Thoracic aorta (tissue), 2 donors: ENCODE data around the gene BABAM2. TPM values are rescaled to one million over a fixed set of nuclear protein-coding genes. Genes with fewer than 3 reads are reported as not detected.

Experiments used
- ATAC-seq: fragments of 150-250 bp; one replicate; pipeline ENCODE4 v1.8.0; 2017; ENCODE audit warnings: low read depth; ENCODE audit not compliant: insufficient number of reproducible peaks, low FRiP score
- DNase-seq: peaks from one replicate; pipeline ENCODE4 v3.0.0-alpha.2; 2020; ENCODE audit warnings: low spot score
- H3K27ac ChIP-seq, 2 donors: fragments of 200-600 bp; sonication (generic); 1 replicate in 1 of 2; 2 replicates in 1 of 2; pipeline ENCODE4 v1.5.1; 2016; ENCODE audit warnings: mild to moderate bottlenecking in 2 of 2, moderate library complexity in 2 of 2
- H3K27me3 ChIP-seq: fragments of 200-600 bp; sonication (generic); replicated peaks from 2 replicates; pipeline ENCODE4 v1.6.0; 2016; ENCODE audit warnings: mild to moderate bottlenecking; ENCODE audit not compliant: insufficient read depth
- H3K36me3 ChIP-seq: fragments of 200-600 bp; sonication (generic); one replicate; pipeline ENCODE4 v1.5.1; 2016
- H3K4me1 ChIP-seq, 2 donors: fragments of 200-600 bp; sonication (generic); 1 replicate in 1 of 2; 2 replicates in 1 of 2; pipeline versions ENCODE4 v1.5.1 to v1.6.0; 2016; ENCODE audit warnings: low read depth in 2 of 2, mild to moderate bottlenecking in 1 of 2; ENCODE audit not compliant: control insufficient read depth in 1 of 2
- H3K4me3 ChIP-seq: fragments of 200-600 bp; sonication (generic); 2 replicates; pipeline ENCODE4 v1.5.1; 2016; ENCODE audit warnings: mild to moderate bottlenecking
- H3K9me3 ChIP-seq: fragments of 200-600 bp; sonication (generic); 2 replicates; pipeline ENCODE4 v1.5.1; 2016
- total RNA-seq, 2 donors: library from RNA; depleted of rRNA; stranded (reverse); fragments of >200 nt; gene quantifications; one replicate each; pipeline versions ENCODE4 v1.1.0 to v1.2.3, GENCODE V29; 2016
- TF ChIP-seq, protein P1 (sequence below): fragments of 200-600 bp; sonication (generic); IDR thresholded peaks from one replicate; pipeline ENCODE4 v1.5.1; 2019; ENCODE audit warnings: antibody characterized with exemption

The BABAM2 gene
- total RNA-seq, 2 donors from 2014 or later, result 24.7 to 32.8 TPM

DNA sequence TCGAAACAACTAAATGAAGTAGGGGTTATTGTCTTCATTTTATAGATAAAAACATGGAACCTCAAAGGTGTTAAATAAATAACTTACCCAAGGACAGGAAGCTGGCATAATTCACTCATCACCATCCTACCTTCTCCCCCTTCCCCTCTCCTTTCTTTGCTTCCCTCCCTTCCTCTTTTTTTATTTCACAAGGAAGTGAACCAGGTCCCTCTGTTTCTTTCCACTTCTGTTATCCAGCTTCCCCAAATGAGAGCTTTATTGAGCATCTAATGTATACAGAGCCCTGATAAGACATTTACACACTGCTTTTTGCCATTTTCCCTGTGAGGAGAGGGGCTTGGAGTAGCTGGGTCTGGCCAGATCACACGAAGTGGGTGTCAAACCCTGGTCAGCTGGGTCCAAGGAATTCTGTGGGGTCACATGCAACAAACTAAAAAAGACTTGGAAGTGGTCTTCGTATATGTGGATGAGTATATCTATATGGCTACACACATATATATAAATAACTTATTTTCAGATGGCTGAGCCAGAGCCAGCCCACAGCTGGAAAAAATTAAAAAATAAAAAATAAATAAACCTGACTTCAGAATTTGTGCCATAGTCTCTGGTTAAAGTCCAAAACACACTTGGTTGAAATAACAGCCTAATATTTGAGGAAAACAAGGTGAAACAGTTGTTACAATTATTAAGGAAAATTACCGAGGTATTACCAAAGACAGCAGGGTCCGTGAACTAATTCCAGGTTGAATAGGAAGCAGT is 452.8 kb downstream of the BABAM2 start:
- TF ChIP-seq, protein P1, sequence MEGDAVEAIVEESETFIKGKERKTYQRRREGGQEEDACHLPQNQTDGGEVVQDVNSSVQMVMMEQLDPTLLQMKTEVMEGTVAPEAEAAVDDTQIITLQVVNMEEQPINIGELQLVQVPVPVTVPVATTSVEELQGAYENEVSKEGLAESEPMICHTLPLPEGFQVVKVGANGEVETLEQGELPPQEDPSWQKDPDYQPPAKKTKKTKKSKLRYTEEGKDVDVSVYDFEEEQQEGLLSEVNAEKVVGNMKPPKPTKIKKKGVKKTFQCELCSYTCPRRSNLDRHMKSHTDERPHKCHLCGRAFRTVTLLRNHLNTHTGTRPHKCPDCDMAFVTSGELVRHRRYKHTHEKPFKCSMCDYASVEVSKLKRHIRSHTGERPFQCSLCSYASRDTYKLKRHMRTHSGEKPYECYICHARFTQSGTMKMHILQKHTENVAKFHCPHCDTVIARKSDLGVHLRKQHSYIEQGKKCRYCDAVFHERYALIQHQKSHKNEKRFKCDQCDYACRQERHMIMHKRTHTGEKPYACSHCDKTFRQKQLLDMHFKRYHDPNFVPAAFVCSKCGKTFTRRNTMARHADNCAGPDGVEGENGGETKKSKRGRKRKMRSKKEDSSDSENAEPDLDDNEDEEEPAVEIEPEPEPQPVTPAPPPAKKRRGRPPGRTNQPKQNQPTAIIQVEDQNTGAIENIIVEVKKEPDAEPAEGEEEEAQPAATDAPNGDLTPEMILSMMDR, result no peak
- Histone ChIP-seq H3K36me3 (no peaks in the 10 kb centered on the region), H3K27ac (peak overlapping the region; percentile 54), H3K27me3 (no peaks in the 10 kb centered on the region), H3K4me3 (no peak overlapping the region), H3K9me3 (no peaks in the 10 kb centered on the region), H3K4me1 (peaks cover 29 to 69% of the 10 kb centered on the region in 2 donors)
- no peak for DNase-seq
- ATAC-seq, result no peak

DNA sequence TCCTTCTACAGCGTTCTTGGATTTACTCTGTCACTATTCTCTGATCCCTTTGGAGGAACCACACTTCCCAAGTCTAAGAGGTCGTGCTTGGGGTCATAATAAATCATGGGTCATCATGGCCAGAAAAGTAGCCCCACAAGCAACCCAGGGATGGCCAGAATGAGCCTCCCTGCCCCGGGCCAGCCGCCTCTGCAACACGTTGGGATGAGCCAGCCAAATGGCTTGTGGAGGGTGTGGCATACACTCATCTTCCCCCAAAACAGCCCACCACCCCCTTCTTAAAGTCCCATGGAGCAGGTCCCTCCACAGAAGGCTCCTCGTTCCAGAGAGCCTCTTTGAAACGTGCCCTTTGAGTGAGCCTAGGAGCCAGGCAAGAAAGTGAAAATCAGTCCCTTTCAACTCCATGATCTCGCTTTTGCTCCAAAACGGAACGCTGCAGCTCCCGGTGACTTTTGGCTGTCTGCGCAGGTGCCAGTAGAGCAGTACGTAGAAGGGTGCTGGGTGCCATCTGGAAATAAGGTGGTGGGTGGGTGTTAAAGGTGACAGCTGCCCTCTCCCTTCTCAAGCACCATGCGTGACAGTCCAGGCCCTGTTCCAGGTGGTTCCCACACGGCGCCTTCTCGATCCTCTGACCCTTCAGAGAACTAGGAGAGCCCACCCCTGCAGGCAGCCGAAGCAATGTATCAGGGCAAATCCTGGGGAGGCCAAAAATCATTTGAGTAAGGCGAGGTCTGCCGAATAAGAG is 453.6 kb downstream of the BABAM2 start:
- TF ChIP-seq, protein P1, result no peak
- peaks cover 29 to 62% of the 10 kb centered on the region in 2 donors for H3K4me1 ChIP-seq
- no peaks in the 10 kb centered on the region for H3K27me3 ChIP-seq
- ATAC-seq, result no peak
- no peak for DNase-seq
- peak overlapping the region; percentile 54 for H3K27ac ChIP-seq
- H3K9me3 ChIP-seq, result no peaks in the 10 kb centered on the region
- H3K36me3 ChIP-seq, result no peaks in the 10 kb centered on the region
- no peak overlapping the region for H3K4me3 ChIP-seq

DNA sequence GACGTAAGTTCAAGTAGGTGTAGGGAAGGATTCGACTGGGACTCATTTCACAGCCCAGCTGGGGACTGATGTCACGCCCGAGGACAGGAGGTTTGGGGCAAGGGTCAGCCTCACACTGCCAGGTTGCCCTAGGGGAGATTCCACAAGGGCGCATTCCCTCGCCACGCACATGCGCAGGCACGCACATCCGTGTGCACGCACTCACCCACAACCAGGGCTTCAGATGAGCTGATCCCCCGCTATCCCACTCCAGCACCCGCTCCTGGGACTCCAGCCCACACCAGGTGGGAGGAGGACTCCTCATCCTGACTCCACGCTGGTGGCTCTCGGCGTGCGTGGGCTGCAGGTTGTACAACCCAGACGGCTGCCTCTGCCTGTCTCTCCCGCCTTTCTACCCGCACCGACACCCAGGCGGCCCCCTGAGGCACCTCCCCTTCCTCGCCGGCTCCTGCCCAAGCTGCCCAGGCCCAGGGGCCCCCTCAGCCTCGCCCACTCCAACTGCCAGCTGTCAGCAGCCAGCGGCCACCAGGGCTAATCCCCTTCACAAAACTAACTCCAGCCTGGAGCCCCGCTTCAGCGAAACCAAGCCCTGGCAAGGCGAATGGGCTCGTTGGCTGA is 454.3 kb downstream of the BABAM2 start:
- no peaks in the 10 kb centered on the region for H3K9me3 ChIP-seq
- TF ChIP-seq, protein P1, result no peak
- peaks cover 26 to 55% of the 10 kb centered on the region in 2 donors for H3K4me1 ChIP-seq
- DNase-seq, result no peak
- no peaks in the 10 kb centered on the region for H3K36me3 ChIP-seq
- H3K4me3 ChIP-seq, result no peak overlapping the region
- no peak overlapping the region for H3K27ac ChIP-seq
- no peaks in the 10 kb centered on the region for H3K27me3 ChIP-seq
- no peak for ATAC-seq

DNA sequence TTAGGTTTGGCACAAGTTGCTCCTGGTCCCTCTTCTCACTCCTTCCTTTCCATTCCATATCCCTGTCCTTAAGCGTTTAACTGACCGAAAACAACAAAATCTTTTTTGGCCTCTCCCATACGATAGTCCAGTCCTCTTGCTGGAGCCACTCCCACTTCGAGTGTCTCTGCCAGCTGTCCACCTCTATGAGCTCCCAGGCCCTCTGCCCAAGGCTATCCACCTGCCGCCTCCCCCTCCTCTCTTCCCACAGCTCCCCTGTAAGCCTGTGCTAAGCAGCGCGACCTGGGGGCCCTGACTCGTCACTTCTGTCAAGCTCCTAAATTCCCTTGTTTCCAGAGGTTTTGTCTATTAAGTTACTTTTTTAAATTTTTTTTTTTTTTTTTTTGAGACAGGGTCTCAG is 455.1 kb downstream of the BABAM2 start:
- H3K36me3 ChIP-seq, result no peaks in the 10 kb centered on the region
- no peaks in the 10 kb centered on the region for H3K9me3 ChIP-seq
- no peak for ATAC-seq
- H3K4me3 ChIP-seq, result no peak overlapping the region
- no peak for DNase-seq
- TF ChIP-seq, protein P1, result no peak
- H3K27ac ChIP-seq, result no peak overlapping the region
- H3K4me1 ChIP-seq, result peaks cover 25 to 47% of the 10 kb centered on the region in 2 donors
- no peaks in the 10 kb centered on the region for H3K27me3 ChIP-seq

DNA sequence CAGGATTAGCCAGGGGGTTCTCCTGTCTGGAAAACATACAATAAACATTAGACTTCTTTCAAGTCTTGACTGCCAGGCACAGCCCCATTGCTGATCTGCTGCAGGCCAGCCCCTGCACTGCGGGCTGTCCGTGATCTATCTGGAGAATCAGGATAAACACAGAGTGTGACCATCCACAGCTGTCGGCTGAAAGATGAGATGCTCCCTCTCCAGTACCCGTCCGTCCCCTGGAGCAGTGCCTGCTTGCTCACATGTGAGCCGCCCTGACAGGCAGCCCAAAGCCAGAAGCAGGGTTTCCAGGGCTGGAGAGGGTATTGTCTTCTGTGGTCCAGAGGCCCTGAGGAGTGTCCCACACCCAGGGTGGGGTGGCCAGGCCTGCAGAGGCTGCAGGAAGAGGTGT is 456.1 kb downstream of the BABAM2 start:
- Histone ChIP-seq H3K27me3 (no peaks in the 10 kb centered on the region), H3K4me3 (no peak overlapping the region), H3K4me1 (peaks cover 23 to 38% of the 10 kb centered on the region in 2 donors), H3K9me3 (no peaks in the 10 kb centered on the region), H3K27ac (no peak overlapping the region), H3K36me3 (no peaks in the 10 kb centered on the region)
- DNase-seq, result no peak
- ATAC-seq, result no peak
- TF ChIP-seq, protein P1, result no peak
